ENCODE results near the gene OXTR.

DNA sequence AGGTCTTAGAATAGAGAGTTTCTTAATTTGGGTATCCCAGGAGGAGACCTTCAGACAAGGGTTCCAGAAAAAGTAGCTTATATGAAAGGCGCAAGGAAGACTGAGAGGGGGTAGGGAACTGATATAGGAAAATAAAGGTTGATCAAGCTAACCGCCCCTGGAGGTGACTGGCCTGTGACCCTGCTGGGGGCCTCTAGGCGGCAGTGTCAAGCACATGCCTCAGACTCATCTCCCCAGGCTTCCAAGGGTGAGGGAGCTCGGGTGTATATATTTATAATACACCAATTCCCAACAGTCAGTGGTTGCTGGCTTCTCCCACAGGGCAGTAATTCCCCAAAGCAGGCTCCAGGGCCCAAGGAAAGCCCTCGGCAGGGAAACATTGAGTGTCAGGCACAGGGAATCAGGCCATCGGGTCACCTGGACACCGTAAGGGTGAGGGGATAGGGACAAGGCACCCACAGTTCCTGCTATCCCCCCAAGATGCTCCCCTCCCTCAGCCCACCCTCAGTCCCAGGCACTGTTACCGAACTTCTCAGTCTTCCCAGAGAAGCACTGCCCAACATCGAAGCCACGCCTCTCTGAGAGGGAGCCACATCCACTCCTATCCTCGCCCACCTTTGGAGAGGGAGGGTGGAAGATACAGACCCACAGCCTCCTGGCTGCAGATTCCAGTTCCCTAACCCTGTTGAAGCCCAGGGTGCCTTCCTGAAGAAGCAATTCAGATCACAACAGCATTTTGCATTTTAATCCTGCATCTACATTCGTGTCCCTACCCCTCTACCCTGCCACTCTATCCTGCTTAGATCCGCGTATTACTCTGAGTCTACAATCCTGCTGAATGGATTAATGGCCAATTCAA is 55.3 kb downstream of the OXTR start:
- TF ChIP-seq POLR2A (IDR thresholded peaks at IDR 0.05; ENCODE audit: low read length) (no peak), GATA1 (IDR thresholded peaks at IDR 0.05; ENCODE audit: low read depth, low read length) (no peak)
